ENCODE data around the gene JPT1. TPM values are rescaled to one million over a fixed set of nuclear protein-coding genes. Genes with fewer than 3 reads are reported as not detected.

Gene JPT1
- total RNA-seq (2014; rRNA removed; shearing (Covaris generic)) (249 and 278 TPM in 2 replicates), polyA plus RNA-seq (2016; fragmentation: Nextera tagmentation; extraction: Ambion mirVana) (903 and 929 TPM in 2 replicates)
- long read RNA-seq, partial matches to known transcripts, result 0 of 6 reads
- long read RNA-seq, other reads (novel, unspliced or antisense), result 6 of 6 reads

GRCh38 chr17:75154195-75155106 lies at the start of gene JPT1:
Gene JPT1 (minus strand): TSS chr17:75154512. CDS start chr17:75154397, 115 bp downstream.
- Mint-ChIP-seq H3K4me1 (peaks cover 31% of the 10 kb centered on the region), H3K9me3 (peaks cover 2% of the 10 kb centered on the region; the same call in 1 of the 3 replicates), H3K36me3 (ENCODE audit: low read depth) (peaks cover 29% of the 10 kb centered on the region), H3K4me3 (peak within 1 kb of the TSS; percentile 93), H3K27me3 (ENCODE audit: insufficient read depth, low read depth, poor library complexity) (peaks cover 17% of the 10 kb centered on the region), H3K27ac (peak within 1 kb of the TSS; percentile 87)
- no peak within 1 kb of the TSS for H2AFZ ChIP-seq
- DNase-seq (ENCODE audit: low spot score), result peak; percentile 100
- TF ChIP-seq JUNB (IDR thresholded peaks at IDR 0.05; ENCODE audit: unreplicated experiment) (no peak), ZNF462 (CRISPR knock-in tag; IDR thresholded peaks at IDR 0.05) (no peak), CTCF (conservative IDR thresholded peaks at IDR 0.05; ENCODE audit: low read depth in 2 of 2) (no peak), ETS1 (IDR thresholded peaks at IDR 0.05) (no peak), EZH2 (IDR thresholded peaks at IDR 0.05; ENCODE audit: low read depth, unreplicated experiment) (no peak), REST (IDR thresholded peaks at IDR 0.05; ENCODE audit: unreplicated experiment) (no peak), ZNF114 (CRISPR knock-in tag; IDR thresholded peaks at IDR 0.05) (peak; percentile 100), ZNF331 (CRISPR knock-in tag; IDR thresholded peaks at IDR 0.05; ENCODE audit: low read depth) (no peak), CREB1 (CRISPR knock-in tag; IDR thresholded peaks at IDR 0.05; ENCODE audit: low read depth) (peak; percentile 47), POLR2AphosphoS5 (IDR thresholded peaks at IDR 0.05; ENCODE audit: low read depth) (peak; percentile 99)
- ATAC-seq, result peak; percentile 91
- H3K9me2 ChIP-seq (ENCODE audit: insufficient read depth), result no peaks in the 10 kb centered on the region
- H3F3A ChIP-seq (replicated peaks; ENCODE audit: low read depth), result peaks cover 23% of the 10 kb centered on the region
- peak within 1 kb of the TSS; percentile 79 for H3K4me2 ChIP-seq
- H4K20me1 ChIP-seq (replicated peaks; ENCODE audit: insufficient read depth), result peaks cover 30% of the 10 kb centered on the region
- peak within 1 kb of the TSS; percentile 63 for H3K4me3 ChIP-seq
- H3K4me1 ChIP-seq (ENCODE audit: insufficient read depth), result peaks cover 27% of the 10 kb centered on the region
- H3K36me3 ChIP-seq (ENCODE audit: insufficient read depth), result no peaks in the 10 kb centered on the region; the same call in 1 of the 2 replicates
- peaks cover 48% of the 10 kb centered on the region for H3K79me2 ChIP-seq (replicated peaks; ENCODE audit: insufficient read depth)
- no peaks in the 10 kb centered on the region for H3K27me3 ChIP-seq (ENCODE audit: insufficient read depth)
- peak within 1 kb of the TSS; percentile 83; the same call in 1 of the 2 replicates for H3K27ac ChIP-seq (ENCODE audit: low read depth)
